ENCODE data around the gene C2CD2L.
"Not testable (repeated sequence)": the region's sequence is repeated elsewhere in the genome, so short reads cannot be mapped to it uniquely, and the experiment has no call there.

The C2CD2L gene

DNA sequence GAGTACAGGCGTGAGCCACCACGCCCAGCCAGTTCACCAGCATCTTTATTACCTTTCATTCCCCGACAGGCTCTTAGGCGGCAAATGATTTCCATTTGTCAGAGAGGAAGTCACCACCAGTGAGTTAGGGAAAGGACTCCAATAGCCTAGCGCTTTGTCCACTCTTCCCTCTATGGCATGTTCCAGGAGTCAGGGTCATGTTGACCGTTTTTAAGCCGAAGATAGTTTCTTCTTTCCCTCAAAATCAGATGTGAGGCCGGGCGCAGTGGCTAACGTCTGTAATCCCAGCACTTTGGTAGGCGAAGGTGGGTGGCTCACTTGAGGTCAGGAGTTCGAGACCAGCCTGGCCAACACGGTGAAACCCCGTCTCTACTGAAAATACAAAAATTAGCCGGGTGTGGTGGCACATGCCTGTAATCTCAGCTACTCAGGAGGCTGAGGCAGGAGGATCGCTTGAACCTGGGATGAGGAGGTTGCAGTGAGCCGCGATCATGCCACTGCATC lies 3.9 kb upstream of the C2CD2L start:
- H3K4me3 Mint-ChIP-seq: peak overlapping the region; percentile 88
- H3K27ac Mint-ChIP-seq: peak overlapping the region; percentile 99
- H3K4me1 Mint-ChIP-seq (ENCODE audit: low read depth): peaks cover 47% of the 10 kb centered on the region
- not testable (repeated sequence) for DNase-seq, H3K9me3 Mint-ChIP-seq, H3K27me3 Mint-ChIP-seq
- H3K36me3 Mint-ChIP-seq (ENCODE audit: low read depth): peaks cover 44% of the 10 kb centered on the region

- Mint-ChIP-seq H3K36me3 (ENCODE audit: low read depth) (peaks cover 44% of the 10 kb centered on the region), H3K9me3 (no peaks in the 10 kb centered on the region), H3K27me3 (no peaks in the 10 kb centered on the region), H3K27ac (peak overlapping the region; percentile 99), H3K4me3 (peak overlapping the region; percentile 41), H3K4me1 (ENCODE audit: low read depth) (peaks cover 51% of the 10 kb centered on the region)
- DNase-seq: no peak
These were observed 3.4 kb upstream of the C2CD2L start for GRCh38 chr11:119103793-119104192.

DNA sequence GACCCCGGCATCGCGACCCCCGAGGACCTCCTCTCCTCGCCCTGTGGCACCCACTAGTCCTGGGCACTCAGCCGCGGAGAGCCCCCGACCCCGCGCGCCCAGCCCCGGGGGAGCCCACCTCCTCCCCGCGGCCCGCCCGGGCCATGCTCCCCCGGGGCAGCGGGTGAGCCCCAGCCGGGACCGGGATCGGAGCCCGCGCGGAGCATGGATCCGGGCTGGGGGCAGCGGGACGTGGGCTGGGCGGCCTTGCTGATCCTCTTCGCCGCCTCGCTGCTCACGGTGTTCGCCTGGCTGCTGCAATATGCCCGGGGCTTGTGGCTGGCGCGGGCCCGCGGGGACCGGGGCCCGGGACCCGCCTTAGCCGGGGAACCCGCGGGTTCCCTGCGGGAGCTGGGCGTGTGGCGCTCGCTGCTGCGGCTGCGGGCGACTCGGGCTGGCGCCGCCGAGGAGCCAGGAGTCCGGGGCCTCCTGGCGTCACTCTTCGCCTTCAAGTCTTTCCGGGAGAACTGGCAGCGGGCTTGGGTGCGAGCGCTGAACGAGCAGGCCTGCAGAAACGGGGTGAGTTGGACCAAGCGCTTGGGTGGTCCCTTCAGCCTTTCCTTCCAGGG lies 498 bp downstream of the C2CD2L start:
- peak overlapping the region; percentile 86 for H3K27ac Mint-ChIP-seq
- H3K27me3 Mint-ChIP-seq: no peaks in the 10 kb centered on the region
- DNase-seq: peak; percentile 52
- H3K36me3 Mint-ChIP-seq (ENCODE audit: low read depth): peaks cover 51% of the 10 kb centered on the region
- H3K4me1 Mint-ChIP-seq (ENCODE audit: low read depth): peaks cover 50% of the 10 kb centered on the region
- no peaks in the 10 kb centered on the region for H3K9me3 Mint-ChIP-seq
- H3K4me3 Mint-ChIP-seq: peak overlapping the region; percentile 83

DNA sequence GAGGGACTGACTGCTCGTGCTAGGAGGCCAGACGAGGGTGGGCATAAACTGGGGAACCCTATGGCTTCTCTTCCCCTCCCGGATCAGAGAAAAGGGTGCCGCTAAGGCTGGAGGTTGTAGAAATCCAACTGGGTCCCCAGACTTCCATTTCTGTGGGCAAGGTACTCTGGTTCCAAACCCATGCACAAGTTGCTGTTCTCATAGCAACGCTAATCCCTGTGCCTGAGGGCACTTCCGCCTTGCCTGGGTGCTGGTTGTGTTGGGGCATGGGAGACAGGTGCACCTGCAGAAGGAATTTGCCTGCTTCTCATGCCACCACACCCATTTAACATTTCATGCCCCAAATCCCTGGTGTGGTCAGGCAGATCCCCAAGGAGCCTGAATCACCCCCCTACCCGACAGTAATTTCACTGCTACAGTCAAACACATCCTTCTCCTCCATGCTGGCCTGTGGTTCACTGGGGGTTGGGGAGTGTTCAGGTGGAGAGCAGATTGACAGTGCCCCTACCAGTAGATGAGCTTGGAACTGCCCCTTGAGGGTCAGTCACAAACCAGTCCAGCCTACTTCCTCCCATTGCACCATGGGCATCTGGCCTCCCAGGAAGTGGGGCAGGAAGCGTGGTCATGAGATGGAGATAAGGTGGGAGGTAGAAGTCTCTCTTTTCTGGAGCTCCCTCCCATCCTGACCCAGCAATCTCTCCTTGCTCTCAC lies 1.2 kb downstream of the C2CD2L start:
- Mint-ChIP-seq H3K27ac (peak overlapping the region; percentile 86), H3K4me3 (peak overlapping the region; percentile 83), H3K36me3 (ENCODE audit: low read depth) (peaks cover 58% of the 10 kb centered on the region), H3K9me3 (no peaks in the 10 kb centered on the region), H3K4me1 (ENCODE audit: low read depth) (peaks cover 52% of the 10 kb centered on the region), H3K27me3 (no peaks in the 10 kb centered on the region)
- DNase-seq: peak; percentile 57

GRCh38 chr11:119108857-119109221 lies 1.7 kb downstream of the C2CD2L start:
- Mint-ChIP-seq H3K9me3 (no peaks in the 10 kb centered on the region), H3K4me1 (ENCODE audit: low read depth) (peaks cover 49% of the 10 kb centered on the region), H3K27ac (peak overlapping the region; percentile 86), H3K4me3 (peak overlapping the region; percentile 83), H3K27me3 (no peaks in the 10 kb centered on the region), H3K36me3 (ENCODE audit: low read depth) (peaks cover 63% of the 10 kb centered on the region)
- DNase-seq: no peak

- Mint-ChIP-seq H3K27me3 (no peaks in the 10 kb centered on the region), H3K9me3 (no peaks in the 10 kb centered on the region), H3K36me3 (ENCODE audit: low read depth) (peaks cover 73% of the 10 kb centered on the region), H3K4me3 (peak overlapping the region; percentile 83), H3K27ac (peak overlapping the region; percentile 86), H3K4me1 (ENCODE audit: low read depth) (peaks cover 53% of the 10 kb centered on the region)
- DNase-seq: no peak
These were observed 2.7 kb downstream of the C2CD2L start for GRCh38 chr11:119109843-119110242.

DNA sequence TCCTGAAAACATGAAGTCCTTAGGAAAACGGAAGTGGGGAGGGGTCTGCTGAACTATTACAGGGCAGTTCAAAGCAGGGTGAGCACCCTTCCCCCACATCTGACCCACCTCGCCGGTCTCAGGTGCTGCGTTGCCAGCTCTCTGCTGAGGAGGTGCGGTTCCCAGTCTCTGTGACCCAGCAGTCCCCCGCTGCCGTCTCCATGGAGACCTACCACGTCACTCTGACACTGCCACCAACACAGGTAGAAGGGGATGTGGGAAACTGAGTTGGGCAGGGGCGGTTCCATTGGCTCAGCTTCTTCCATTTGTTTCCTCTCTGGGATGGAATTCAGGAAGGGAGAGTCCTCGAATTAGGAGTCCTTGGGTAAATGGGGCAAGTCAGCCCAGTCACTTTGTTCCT lies 3.3 kb downstream of the C2CD2L start:
- Mint-ChIP-seq H3K4me3 (no peak overlapping the region), H3K27ac (peak overlapping the region; percentile 37), H3K9me3 (no peaks in the 10 kb centered on the region), H3K36me3 (ENCODE audit: low read depth) (peaks cover 79% of the 10 kb centered on the region), H3K4me1 (ENCODE audit: low read depth) (peaks cover 56% of the 10 kb centered on the region), H3K27me3 (no peaks in the 10 kb centered on the region)
- DNase-seq: no peak

DNA sequence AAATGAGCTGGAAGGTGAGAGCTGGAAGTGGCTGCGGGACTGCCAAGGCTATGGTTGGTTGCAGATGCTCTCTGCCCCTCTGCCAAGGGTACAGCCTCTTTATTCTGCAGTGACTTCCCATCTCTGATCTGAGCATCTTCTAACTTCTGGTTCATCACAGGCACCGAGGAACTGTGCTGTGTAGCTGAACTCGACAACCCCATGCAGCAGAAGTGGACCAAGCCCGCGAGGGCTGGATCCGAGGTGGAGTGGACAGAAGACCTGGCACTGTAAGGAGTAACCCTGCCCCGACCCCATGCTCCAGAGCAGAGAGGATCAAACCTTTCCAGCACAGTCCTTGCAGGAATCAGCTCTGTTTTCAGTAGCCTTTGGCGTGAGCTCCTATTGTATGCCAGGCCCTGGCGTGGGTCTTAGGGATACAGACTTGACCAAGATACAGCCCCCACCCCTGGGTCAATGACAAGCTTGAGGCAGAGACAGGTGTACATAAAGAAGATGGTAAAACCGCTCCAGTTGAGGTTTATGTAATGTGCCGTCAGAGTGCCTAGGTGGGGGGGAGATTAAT lies 4.3 kb downstream of the C2CD2L start:
- Mint-ChIP-seq H3K36me3 (ENCODE audit: low read depth) (peaks cover 89% of the 10 kb centered on the region), H3K9me3 (no peaks in the 10 kb centered on the region), H3K27ac (peak overlapping the region; percentile 1), H3K27me3 (no peaks in the 10 kb centered on the region), H3K4me3 (no peak overlapping the region), H3K4me1 (ENCODE audit: low read depth) (peaks cover 56% of the 10 kb centered on the region)
- DNase-seq: no peak

DNA sequence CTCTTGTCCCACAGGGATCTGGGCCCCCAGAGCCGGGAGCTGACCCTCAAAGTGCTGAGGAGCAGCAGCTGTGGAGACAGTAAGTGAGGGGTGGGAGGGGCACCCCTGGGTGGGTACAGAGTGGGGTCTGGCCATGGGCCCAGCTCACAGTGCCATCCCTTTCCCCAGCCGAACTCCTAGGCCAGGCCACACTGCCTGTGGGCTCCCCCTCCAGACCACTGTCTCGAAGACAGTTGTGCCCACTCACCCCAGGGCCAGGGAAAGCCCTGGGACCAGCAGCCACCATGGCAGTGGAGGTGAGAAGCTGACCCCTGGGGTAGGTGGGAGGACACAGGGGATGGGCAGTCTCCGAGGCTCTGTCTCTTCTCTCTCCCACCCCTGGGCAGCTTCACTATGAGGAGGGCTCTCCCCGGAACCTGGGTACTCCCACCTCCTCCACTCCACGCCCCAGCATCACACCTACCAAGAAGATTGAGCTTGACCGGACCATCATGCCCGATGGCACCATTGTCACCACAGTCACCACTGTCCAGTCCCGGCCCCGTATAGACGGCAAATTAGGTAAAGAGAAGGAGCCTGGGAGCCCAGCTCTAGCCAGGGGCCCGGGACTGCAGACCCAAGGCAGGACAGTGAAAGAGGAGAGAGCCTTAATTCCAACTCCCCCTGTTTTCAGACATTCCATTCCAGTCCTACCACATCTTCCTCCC lies 5.3 kb downstream of the C2CD2L start:
- Mint-ChIP-seq H3K4me3 (no peak overlapping the region), H3K4me1 (ENCODE audit: low read depth) (peaks cover 52% of the 10 kb centered on the region), H3K36me3 (ENCODE audit: low read depth) (peaks cover 97% of the 10 kb centered on the region), H3K27ac (peak overlapping the region; percentile 55), H3K9me3 (no peaks in the 10 kb centered on the region), H3K27me3 (no peaks in the 10 kb centered on the region)
- no peak for DNase-seq

DNA sequence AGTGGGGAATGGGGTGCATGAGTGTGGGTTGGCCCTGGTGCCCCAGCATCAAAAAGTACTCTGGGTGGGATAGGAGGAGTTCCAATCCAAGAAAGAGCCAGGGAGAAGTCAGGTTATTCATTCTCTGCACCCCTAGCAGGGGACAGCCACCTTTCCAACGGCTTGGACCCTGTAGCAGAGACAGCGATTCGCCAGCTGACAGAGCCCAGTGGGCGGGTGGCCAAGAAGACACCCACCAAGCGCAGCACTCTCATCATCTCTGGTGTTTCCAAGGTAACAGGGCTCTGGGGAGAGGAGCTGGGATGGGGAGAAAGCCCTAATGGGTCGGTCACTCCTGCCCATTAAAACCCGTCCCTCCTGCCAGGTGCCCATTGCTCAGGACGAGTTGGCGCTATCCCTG lies 6.6 kb downstream of the C2CD2L start:
- Mint-ChIP-seq H3K27me3 (no peaks in the 10 kb centered on the region), H3K27ac (peak overlapping the region; percentile 60), H3K4me1 (ENCODE audit: low read depth) (peaks cover 46% of the 10 kb centered on the region)

GRCh38 chr11:119114351-119114750 lies 7.2 kb downstream of the C2CD2L start:
- Mint-ChIP-seq H3K27me3 (no peaks in the 10 kb centered on the region), H3K4me1 (ENCODE audit: low read depth) (peaks cover 40% of the 10 kb centered on the region), H3K9me3 (no peaks in the 10 kb centered on the region), H3K4me3 (no peak overlapping the region), H3K36me3 (ENCODE audit: low read depth) (peaks cover 93% of the 10 kb centered on the region), H3K27ac (peak overlapping the region; percentile 91)
- DNase-seq: no peak

More for the DNA sequence above, 6.6 kb downstream of the C2CD2L start:
- Mint-ChIP-seq H3K9me3 (no peaks in the 10 kb centered on the region), H3K4me3 (no peak overlapping the region), H3K36me3 (ENCODE audit: low read depth) (peaks cover 98% of the 10 kb centered on the region)
- no peak for DNase-seq

DNA sequence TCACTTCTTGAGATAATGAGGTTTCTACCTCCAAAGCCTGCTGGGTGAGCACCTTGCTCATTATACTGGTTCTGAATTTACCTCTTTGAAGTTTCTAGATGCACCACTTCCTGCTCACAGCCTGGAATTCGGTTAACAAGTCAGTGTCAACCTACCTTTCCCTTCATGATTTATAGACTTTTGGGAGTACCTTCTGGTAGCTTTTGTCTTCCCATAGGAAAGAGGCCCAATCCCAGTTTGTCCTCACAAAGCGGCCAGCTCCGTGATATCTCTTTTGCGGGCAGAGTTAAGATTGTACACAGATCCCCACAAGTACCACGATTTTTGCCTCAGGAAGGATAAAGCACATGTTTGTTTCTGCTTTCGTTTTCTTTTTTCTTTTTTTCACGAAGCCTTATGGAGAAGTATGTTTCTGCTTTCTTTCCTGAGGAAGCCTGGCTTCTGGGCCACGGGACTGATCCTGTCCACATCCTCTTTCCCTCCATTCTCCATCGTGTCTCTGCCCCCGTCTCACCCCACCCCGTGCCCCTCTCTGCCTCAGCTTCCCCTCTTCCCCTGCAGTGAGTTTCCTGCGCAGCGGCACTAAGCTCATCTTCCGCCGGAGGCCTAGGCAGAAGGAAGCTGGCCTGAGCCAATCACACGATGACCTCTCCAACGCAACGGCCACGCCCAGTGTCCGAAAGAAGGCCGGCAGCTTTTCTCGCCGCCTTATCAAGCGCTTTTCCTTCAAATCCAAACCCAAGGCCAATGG lies 8.5 kb downstream of the C2CD2L start:
- Mint-ChIP-seq H3K27me3 (no peaks in the 10 kb centered on the region), H3K4me1 (ENCODE audit: low read depth) (peaks cover 37% of the 10 kb centered on the region), H3K36me3 (ENCODE audit: low read depth) (peaks cover 80% of the 10 kb centered on the region), H3K9me3 (no peaks in the 10 kb centered on the region), H3K27ac (peak overlapping the region; percentile 91), H3K4me3 (peak overlapping the region; percentile 71)
- peak; percentile 60 for DNase-seq

DNA sequence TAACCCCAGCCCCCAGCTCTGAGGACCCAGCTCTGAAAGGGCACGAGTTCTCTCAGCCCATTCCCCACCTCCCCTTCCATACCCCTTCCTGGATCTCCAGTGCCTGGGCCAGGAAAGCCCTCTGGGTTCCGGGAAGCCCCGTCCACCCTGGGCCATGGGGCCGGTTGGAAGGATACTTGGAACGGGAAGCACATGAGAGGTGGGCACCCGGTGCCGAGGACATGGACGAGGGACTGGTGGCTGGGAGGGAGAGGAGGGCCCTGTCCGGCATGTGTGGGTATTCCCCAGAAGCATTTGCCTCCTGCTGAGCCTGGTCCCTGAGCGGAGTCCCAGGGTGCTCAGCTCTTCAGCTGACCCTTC lies 9.1 kb downstream of the C2CD2L start:
- peaks cover 76% of the 10 kb centered on the region for H3K36me3 Mint-ChIP-seq (ENCODE audit: low read depth)
- peaks cover 42% of the 10 kb centered on the region for H3K4me1 Mint-ChIP-seq (ENCODE audit: low read depth)
- peak overlapping the region; percentile 71 for H3K4me3 Mint-ChIP-seq
- H3K27me3 Mint-ChIP-seq: no peaks in the 10 kb centered on the region
- DNase-seq: no peak
- no peaks in the 10 kb centered on the region for H3K9me3 Mint-ChIP-seq
- peak overlapping the region; percentile 91 for H3K27ac Mint-ChIP-seq

DNA sequence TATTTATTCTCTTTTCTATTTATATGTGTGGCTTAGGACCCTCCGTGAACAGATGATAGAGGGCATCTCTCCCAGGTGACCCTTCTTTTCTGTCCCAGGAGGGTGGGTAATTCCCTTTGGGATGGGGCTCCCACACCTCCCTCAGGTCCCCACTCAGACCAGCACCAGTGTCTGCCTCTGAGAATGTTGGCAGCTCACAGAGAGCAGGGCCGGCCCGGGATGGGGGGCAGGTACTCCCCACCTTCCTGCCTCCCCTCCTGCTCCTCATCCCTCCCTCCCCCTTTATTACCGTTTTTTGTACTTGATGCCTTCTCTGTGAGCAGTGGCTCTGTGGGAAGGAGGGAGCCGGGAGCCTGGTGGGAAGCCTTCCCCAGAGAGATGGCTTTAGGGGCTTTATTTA lies 9.5 kb downstream of the C2CD2L start:
- H3K9me3 Mint-ChIP-seq: no peaks in the 10 kb centered on the region
- H3K36me3 Mint-ChIP-seq (ENCODE audit: low read depth): peaks cover 74% of the 10 kb centered on the region
- H3K27me3 Mint-ChIP-seq: no peaks in the 10 kb centered on the region
- DNase-seq: no peak
- H3K4me3 Mint-ChIP-seq: no peak overlapping the region
- peaks cover 42% of the 10 kb centered on the region for H3K4me1 Mint-ChIP-seq (ENCODE audit: low read depth)
- H3K27ac Mint-ChIP-seq: peak overlapping the region; percentile 60

Data from activated T-cell treated with anti-CD3 and anti-CD28 coated beads, Interleukin-2, amount 50 U/mL, for 24 hours (primary cell).